ENCODE measurements around the gene VRK3.

GRCh38 chr19:49956115-49956495 lies 69.1 kb downstream of the VRK3 start:
- TF ChIP-seq, protein P1, sequence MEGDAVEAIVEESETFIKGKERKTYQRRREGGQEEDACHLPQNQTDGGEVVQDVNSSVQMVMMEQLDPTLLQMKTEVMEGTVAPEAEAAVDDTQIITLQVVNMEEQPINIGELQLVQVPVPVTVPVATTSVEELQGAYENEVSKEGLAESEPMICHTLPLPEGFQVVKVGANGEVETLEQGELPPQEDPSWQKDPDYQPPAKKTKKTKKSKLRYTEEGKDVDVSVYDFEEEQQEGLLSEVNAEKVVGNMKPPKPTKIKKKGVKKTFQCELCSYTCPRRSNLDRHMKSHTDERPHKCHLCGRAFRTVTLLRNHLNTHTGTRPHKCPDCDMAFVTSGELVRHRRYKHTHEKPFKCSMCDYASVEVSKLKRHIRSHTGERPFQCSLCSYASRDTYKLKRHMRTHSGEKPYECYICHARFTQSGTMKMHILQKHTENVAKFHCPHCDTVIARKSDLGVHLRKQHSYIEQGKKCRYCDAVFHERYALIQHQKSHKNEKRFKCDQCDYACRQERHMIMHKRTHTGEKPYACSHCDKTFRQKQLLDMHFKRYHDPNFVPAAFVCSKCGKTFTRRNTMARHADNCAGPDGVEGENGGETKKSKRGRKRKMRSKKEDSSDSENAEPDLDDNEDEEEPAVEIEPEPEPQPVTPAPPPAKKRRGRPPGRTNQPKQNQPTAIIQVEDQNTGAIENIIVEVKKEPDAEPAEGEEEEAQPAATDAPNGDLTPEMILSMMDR (conservative IDR thresholded peaks at IDR 0.05 in 1 of 2, IDR thresholded peaks at IDR 0.05 in 1 of 2; ENCODE audit: low read depth in 1 of 2, low read length in 2 of 2), result no peak
- no peak for TF ChIP-seq EZH2 (IDR thresholded peaks at IDR 0.05; ENCODE audit: low read length, missing control alignments)
